GM13976 (cell line): ENCODE measurements around the gene KIF9.
"Not testable (repeated sequence)": the region's sequence is repeated elsewhere in the genome, so short reads cannot be mapped to it uniquely, and the experiment has no call there.

Experiments used
- DNase-seq: peaks from one replicate; pipeline ENCODE4 v3.0.0; 2012; ENCODE audit warnings: low spot score
- in situ Hi-C: fragments of 300-500 bp; cut with MboI; formaldehyde crosslinking; loops from one replicate; pipeline ENCODE4 v1.12.0; 2022; ENCODE audit warnings: low sequenced_read_pairs, mixed read lengths, inconsistent platforms; ENCODE audit not compliant: unreplicated experiment
- TF ChIP-seq, protein P1 (sequence below): IDR thresholded peaks from 2 replicates; pipeline ENCODE4 v1.5.1; 2012; ENCODE audit warnings: borderline replicate concordance, mild to moderate bottlenecking; ENCODE audit not compliant: insufficient read depth; ENCODE audit errors: extremely low read depth, missing control alignments, control extremely low read depth

Gene KIF9

DNA sequence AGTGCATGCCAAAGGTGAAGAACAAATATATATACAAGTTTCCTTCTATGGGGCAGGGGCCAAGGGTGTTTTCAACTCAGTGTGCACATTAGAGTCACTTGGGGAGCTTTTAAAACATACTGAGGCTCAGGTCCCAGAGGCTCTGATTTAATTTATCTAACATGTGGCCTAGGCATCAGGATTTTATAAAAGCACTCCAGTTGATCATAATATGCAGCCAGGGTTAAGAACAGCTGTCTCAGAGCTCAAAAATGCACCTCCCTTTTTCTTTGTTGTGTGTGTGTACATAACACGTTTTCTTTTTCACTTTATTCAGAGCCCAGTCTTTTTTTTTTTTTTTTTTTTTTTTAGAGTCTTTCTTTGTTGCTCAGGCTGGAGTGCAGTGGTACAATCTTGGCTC, 60.8 kb downstream of the KIF9 start:
- in situ Hi-C loops, result no loop called here
- DNase-seq, result no peak
- TF ChIP-seq, protein P1, sequence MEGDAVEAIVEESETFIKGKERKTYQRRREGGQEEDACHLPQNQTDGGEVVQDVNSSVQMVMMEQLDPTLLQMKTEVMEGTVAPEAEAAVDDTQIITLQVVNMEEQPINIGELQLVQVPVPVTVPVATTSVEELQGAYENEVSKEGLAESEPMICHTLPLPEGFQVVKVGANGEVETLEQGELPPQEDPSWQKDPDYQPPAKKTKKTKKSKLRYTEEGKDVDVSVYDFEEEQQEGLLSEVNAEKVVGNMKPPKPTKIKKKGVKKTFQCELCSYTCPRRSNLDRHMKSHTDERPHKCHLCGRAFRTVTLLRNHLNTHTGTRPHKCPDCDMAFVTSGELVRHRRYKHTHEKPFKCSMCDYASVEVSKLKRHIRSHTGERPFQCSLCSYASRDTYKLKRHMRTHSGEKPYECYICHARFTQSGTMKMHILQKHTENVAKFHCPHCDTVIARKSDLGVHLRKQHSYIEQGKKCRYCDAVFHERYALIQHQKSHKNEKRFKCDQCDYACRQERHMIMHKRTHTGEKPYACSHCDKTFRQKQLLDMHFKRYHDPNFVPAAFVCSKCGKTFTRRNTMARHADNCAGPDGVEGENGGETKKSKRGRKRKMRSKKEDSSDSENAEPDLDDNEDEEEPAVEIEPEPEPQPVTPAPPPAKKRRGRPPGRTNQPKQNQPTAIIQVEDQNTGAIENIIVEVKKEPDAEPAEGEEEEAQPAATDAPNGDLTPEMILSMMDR, result no peak

DNA sequence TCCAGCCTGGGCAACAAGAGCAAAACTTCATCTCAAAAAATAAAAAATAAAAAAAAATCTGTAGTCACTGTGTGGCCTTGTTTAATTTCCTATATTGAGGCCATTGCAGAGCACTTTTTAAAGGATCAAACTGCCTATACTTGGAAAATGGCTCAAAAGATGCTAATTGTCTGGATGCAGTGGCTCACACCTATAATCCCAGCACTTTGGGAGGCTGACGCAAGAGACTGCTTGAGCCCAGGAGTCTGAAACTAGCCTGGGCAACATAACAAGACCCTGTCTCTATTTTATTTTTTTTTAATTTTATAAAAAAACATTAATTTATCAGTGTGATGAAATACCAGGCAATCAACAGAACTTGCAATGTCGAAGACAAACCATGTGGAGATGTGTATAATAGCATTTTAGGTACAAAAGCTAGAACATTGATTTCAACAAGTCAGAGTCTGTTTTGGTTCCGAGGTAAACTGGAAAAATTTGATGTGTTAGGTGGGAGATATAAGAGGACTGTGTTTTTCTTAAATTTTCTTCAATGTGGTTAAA, 71.7 kb downstream of the KIF9 start:
- TF ChIP-seq, protein P1, result no peak
- no peak for DNase-seq
- in situ Hi-C loops, result no loop called here

DNA sequence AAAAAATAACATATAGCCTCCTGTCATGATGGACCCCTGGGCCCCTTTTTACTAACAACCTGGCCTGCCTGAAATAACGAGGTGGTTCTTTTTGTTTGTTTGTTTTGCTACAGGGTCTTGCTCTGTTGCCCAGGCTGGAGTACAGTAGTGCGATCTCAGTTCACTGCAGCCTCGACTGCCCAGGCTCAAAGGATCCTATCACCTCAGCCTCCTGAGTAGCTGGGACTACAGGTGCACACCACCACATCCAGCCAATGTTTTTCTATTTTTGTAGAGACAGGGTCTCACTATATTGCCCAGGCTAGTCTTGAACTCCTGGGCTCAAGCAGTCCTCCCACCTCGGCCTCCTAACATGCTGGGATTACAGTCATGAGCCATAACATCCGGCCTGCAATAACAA, 76.6 kb downstream of the KIF9 start:
- in situ Hi-C loops, DNase-seq: not testable (repeated sequence)

DNA sequence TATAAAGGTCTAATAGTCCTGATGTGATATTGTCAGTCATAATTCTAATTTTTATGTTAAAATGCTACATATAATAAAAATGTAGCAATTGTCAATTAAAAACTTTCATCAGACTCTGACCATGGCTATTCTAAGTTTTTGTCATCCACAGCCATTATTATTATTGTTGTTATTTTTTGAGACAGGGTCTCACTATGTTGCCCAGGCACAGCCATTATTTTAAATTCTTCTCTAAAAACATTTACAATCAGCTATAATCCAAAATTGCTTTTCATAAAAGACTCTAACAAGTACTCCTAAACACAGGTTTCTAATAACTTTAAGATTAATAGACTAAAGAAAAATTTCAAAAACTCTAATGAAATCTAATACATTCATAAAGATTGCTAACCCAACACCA, 77.7 kb downstream of the KIF9 start:
- no peak for DNase-seq
- TF ChIP-seq, protein P1, result no peak
- in situ Hi-C loops, result no loop called here

DNA sequence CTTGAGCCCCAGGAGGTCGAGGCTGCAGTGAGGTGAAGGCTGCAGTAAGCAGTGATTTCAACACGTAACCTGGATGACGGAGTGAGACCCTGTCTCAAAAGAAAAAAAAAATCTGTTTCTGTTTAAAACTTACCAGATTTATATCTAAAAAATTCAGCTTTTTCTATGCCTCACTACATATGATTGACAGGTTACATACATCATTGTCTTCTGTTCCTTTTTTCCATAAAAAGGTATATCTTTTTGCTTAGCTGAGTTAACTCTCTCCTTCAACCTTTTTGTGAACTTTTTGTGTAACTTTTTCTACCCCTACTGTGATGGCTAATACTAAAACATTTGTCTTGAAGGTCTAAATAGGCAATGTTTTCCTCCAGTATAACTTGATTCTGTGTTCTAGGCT, 80.1 kb downstream of the KIF9 start:
- TF ChIP-seq, protein P1, result no peak
- DNase-seq, result no peak
- in situ Hi-C loops, result no loop called here

DNA sequence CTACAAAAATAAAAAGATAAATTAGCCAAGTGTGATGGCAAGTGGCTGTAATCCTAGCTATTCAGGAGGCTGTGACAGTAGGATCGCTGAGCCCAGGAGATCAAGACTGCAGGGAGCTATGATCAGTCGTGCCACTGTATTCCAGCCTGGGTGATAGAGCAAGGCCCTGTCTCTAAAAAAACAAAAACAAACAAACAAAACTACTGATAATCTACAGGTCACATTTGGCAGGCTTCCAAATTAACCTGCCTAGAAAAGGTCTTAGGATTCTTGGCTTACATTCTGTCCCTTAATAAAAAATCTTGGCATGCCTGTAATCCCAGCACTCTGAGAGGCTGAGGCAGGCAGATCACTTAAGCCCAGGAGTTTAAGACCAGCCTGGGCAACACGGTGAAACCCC, 85.3 kb downstream of the KIF9 start:
- no peak for DNase-seq
- TF ChIP-seq, protein P1, result no peak
- in situ Hi-C loops, result no loop called here

DNA sequence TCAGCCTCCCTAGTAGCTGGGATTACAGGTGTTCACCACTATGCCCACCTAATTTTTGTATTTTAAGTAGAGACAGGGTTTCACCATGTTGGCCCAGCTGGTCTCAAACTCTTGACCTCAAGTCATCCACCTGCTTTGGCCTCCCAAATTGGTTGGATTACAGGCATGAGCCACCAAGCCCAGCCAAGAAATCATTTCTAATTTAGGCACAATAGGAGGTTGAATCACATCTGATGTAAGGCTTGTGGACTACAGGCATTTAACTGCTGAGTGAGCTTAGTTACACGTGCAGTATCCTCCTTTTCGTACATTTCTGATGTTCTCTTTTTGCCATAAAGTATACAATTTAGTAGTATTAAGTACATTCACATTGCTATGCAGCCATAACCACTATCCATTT, 87.6 kb downstream of the KIF9 start:
- TF ChIP-seq, protein P1, result no peak
- DNase-seq, result no peak
- in situ Hi-C loops, result no loop called here
